ENCODE measurements around the gene GPX3. TPM values are rescaled to one million over a fixed set of nuclear protein-coding genes. Genes with fewer than 3 reads are reported as not detected.

Gene GPX3
- total and polyA plus RNA-seq, 10 of the 15 experiments (the other 5 are each of a cell fraction or from before 2014, with no cell fraction given) = 0.04 to 1.0 (median 0.15) TPM; not detected in 3

DNA sequence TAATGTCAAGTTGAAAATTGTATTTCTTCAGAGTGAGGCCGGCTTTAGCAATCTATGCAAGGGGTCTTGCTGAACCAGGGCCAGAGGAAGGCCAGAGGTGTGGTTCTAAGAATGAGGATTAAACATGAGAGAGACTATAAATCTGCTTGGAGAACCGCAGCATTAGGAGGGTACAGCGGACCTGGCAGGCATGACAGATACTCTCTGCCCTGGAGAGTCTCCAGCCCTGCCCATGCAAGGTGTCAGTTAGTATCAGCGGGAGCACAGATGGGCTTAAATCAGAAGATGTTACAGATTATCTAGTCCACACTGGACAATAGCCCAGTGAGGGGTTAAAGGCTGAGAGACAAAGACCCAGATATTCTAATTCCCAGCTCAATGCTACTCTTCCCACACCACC, 11.5 kb upstream of the GPX3 start:
- POLR2A ChIA-PET = no interaction called here
- intact Hi-C loops (cut with micrococcal nuclease; ENCODE audit: unreplicated experiment) (loop anchor here (10.0 kb wide), 1 partner anchor 306 kb away; no protein-coding TSS in a partner anchor), in situ Hi-C loops (cut with MboI) (no loop called here)
- CTCF ChIA-PET = no interaction called here
- FAIRE-seq (no peak), DNase-seq (ENCODE audit: low read depth, low spot score) (no peak), ATAC-seq (no peak)
- TF ChIP-seq, protein P1, sequence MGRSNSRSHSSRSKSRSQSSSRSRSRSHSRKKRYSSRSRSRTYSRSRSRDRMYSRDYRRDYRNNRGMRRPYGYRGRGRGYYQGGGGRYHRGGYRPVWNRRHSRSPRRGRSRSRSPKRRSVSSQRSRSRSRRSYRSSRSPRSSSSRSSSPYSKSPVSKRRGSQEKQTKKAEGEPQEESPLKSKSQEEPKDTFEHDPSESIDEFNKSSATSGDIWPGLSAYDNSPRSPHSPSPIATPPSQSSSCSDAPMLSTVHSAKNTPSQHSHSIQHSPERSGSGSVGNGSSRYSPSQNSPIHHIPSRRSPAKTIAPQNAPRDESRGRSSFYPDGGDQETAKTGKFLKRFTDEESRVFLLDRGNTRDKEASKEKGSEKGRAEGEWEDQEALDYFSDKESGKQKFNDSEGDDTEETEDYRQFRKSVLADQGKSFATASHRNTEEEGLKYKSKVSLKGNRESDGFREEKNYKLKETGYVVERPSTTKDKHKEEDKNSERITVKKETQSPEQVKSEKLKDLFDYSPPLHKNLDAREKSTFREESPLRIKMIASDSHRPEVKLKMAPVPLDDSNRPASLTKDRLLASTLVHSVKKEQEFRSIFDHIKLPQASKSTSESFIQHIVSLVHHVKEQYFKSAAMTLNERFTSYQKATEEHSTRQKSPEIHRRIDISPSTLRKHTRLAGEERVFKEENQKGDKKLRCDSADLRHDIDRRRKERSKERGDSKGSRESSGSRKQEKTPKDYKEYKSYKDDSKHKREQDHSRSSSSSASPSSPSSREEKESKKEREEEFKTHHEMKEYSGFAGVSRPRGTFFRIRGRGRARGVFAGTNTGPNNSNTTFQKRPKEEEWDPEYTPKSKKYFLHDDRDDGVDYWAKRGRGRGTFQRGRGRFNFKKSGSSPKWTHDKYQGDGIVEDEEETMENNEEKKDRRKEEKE (IDR thresholded peaks at IDR 0.05) = no peak
- TF ChIP-seq FOXK2 (IDR thresholded peaks at IDR 0.05) = no peak
- no peak for TF ChIP-seq RUNX3 (IDR thresholded peaks at IDR 0.05; ENCODE audit: low read length)
- TF ChIP-seq, protein P2, sequence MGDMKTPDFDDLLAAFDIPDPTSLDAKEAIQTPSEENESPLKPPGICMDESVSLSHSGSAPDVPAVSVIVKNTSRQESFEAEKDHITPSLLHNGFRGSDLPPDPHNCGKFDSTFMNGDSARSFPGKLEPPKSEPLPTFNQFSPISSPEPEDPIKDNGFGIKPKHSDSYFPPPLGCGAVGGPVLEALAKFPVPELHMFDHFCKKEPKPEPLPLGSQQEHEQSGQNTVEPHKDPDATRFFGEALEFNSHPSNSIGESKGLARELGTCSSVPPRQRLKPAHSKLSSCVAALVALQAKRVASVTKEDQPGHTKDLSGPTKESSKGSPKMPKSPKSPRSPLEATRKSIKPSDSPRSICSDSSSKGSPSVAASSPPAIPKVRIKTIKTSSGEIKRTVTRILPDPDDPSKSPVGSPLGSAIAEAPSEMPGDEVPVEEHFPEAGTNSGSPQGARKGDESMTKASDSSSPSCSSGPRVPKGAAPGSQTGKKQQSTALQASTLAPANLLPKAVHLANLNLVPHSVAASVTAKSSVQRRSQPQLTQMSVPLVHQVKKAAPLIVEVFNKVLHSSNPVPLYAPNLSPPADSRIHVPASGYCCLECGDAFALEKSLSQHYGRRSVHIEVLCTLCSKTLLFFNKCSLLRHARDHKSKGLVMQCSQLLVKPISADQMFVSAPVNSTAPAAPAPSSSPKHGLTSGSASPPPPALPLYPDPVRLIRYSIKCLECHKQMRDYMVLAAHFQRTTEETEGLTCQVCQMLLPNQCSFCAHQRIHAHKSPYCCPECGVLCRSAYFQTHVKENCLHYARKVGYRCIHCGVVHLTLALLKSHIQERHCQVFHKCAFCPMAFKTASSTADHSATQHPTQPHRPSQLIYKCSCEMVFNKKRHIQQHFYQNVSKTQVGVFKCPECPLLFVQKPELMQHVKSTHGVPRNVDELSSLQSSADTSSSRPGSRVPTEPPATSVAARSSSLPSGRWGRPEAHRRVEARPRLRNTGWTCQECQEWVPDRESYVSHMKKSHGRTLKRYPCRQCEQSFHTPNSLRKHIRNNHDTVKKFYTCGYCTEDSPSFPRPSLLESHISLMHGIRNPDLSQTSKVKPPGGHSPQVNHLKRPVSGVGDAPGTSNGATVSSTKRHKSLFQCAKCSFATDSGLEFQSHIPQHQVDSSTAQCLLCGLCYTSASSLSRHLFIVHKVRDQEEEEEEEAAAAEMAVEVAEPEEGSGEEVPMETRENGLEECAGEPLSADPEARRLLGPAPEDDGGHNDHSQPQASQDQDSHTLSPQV (IDR thresholded peaks at IDR 0.05) = no peak
- TF ChIP-seq, protein P3, sequence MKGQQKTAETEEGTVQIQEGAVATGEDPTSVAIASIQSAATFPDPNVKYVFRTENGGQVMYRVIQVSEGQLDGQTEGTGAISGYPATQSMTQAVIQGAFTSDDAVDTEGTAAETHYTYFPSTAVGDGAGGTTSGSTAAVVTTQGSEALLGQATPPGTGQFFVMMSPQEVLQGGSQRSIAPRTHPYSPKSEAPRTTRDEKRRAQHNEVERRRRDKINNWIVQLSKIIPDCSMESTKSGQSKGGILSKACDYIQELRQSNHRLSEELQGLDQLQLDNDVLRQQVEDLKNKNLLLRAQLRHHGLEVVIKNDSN (IDR thresholded peaks at IDR 0.05; ENCODE audit: borderline replicate concordance, extremely low read length, insufficient read depth, low read depth, low read length) = no peak
- TF ChIP-seq JUND (IDR thresholded peaks at IDR 0.05; ENCODE audit: low read depth, low read length) = no peak
- TF ChIP-seq RBBP5 (conservative IDR thresholded peaks at IDR 0.05) = no peak
- no peak for TF ChIP-seq NFYB (IDR thresholded peaks at IDR 0.05; ENCODE audit: insufficient read depth, low read depth, low read length)
- Histone ChIP-seq H3K4me2 (ENCODE audit: control insufficient read depth, insufficient read depth) (no peak overlapping the region), H3K27ac (ENCODE audit: control insufficient read depth, insufficient read depth) (no peak overlapping the region), H3K4me1 (ENCODE audit: control insufficient read depth, insufficient read depth, low read length) (no peaks in the 10 kb centered on the region), H4K20me1 (ENCODE audit: control insufficient read depth, insufficient read depth) (no peaks in the 10 kb centered on the region), H3K27me3 (replicated peaks in 1 of 2; ENCODE audit: control insufficient read depth in 2 of 2, insufficient read depth in 2 of 2, low read length in 1 of 2) (no peaks in the 10 kb centered on the region), H2AFZ (ENCODE audit: control insufficient read depth, low read depth, low read length) (no peak overlapping the region), H3K36me3 (ENCODE audit: control insufficient read depth in 2 of 2, insufficient read depth in 2 of 2, low read length in 1 of 2) (no peaks in the 10 kb centered on the region), H3K9ac (ENCODE audit: control insufficient read depth, insufficient read depth, low read length) (no peak overlapping the region), H3K79me2 (ENCODE audit: control insufficient read depth, insufficient read depth, low read length) (no peaks in the 10 kb centered on the region), H3K4me3 (no peak overlapping the region), H3K9me3 (replicated peaks; ENCODE audit: control insufficient read depth, insufficient read depth, low read length) (no peaks in the 10 kb centered on the region)
- 55% methylated on average over 4 of the region's 4 CpGs for WGBS (ENCODE audit: insufficient coverage, insufficient replicate concordance, low lambda C conversion rate, missing lambda C conversion rate)
- RAD21 ChIA-PET (ENCODE audit: unreplicated experiment) = interaction anchor here (0.9 kb wide), 1 partner anchor 307 kb away, joined by 3 read pairs; no protein-coding TSS in a partner anchor
- SMC1A ChIA-PET (ENCODE audit: uncharacterized antibody, unreplicated experiment) = no interaction called here
- BruUV-seq (replicated peaks) = no TSS peak
